ENCODE data around the gene PDCD4.

Gene PDCD4

GRCh38 chr10:110852947-110853346 is 18.8 kb upstream of the PDCD4 start:
- intact Hi-C loops (cut with DNase I; ENCODE audit: low total_unique reads): no loop called here
- DNase-seq: no peak
- no peaks in the 10 kb centered on the region for H3K27me3 ChIP-seq
- H3K9me3 ChIP-seq: no peaks in the 10 kb centered on the region
- H3K4me3 ChIP-seq: no peak overlapping the region
- H3K27ac ChIP-seq: no peak overlapping the region
- TF ChIP-seq CTCF (IDR thresholded peaks at IDR 0.05): no peak
- no peaks in the 10 kb centered on the region for H3K36me3 ChIP-seq
- peaks cover 0 to 21% (median 0%) of the 10 kb centered on the region in 4 donors for H3K4me1 ChIP-seq

GRCh38 chr10:110853921-110854605 is 17.7 kb upstream of the PDCD4 start:
- no peak for DNase-seq
- intact Hi-C loops (cut with DNase I; ENCODE audit: low total_unique reads): no loop called here

GRCh38 chr10:110857265-110858171 is 14.2 kb upstream of the PDCD4 start:
- Histone ChIP-seq H3K4me1 (peaks cover 0 to 36% (median 5%) of the 10 kb centered on the region in 4 donors), H3K4me3 (no peak overlapping the region), H3K27ac (no peak overlapping the region), H3K9me3 (no peaks in the 10 kb centered on the region), H3K27me3 (no peaks in the 10 kb centered on the region), H3K36me3 (no peaks in the 10 kb centered on the region)
- TF ChIP-seq CTCF (IDR thresholded peaks at IDR 0.05): no peak
- DNase-seq: no peak
- intact Hi-C loops (cut with DNase I; ENCODE audit: low total_unique reads): no loop called here

More at GRCh38 chr10:110853921-110854605, 17.7 kb upstream of the PDCD4 start:
- Histone ChIP-seq H3K27me3 (no peaks in the 10 kb centered on the region), H3K9me3 (no peaks in the 10 kb centered on the region), H3K36me3 (no peaks in the 10 kb centered on the region), H3K4me3 (no peak overlapping the region), H3K4me1 (peaks cover 0 to 28% (median 0%) of the 10 kb centered on the region in 4 donors), H3K27ac (no peak overlapping the region)
- TF ChIP-seq CTCF (IDR thresholded peaks at IDR 0.05): no peak

- Histone ChIP-seq H3K4me1 (peaks cover 0 to 29% (median 5%) of the 10 kb centered on the region in 4 donors), H3K27ac (no peak overlapping the region), H3K9me3 (no peaks in the 10 kb centered on the region), H3K36me3 (no peaks in the 10 kb centered on the region), H3K27me3 (no peaks in the 10 kb centered on the region), H3K4me3 (no peak overlapping the region)
- TF ChIP-seq CTCF (IDR thresholded peaks at IDR 0.05): no peak
- no peak for DNase-seq
- intact Hi-C loops (cut with DNase I; ENCODE audit: low total_unique reads): no loop called here
Observed at GRCh38 chr10:110858297-110858934, 13.3 kb upstream of the PDCD4 start.

- Histone ChIP-seq H3K27ac (peak overlapping the region in 1 of 2 donors; percentile 44), H3K4me3 (no peak overlapping the region), H3K4me1 (peaks cover 0 to 29% (median 8%) of the 10 kb centered on the region in 4 donors), H3K36me3 (no peaks in the 10 kb centered on the region), H3K27me3 (no peaks in the 10 kb centered on the region), H3K9me3 (no peaks in the 10 kb centered on the region)
- peak in 1 of 2 donors; percentile 62 for DNase-seq
- intact Hi-C loops (cut with DNase I; ENCODE audit: low total_unique reads): no loop called here
- no peak for TF ChIP-seq CTCF (IDR thresholded peaks at IDR 0.05)
Observed at GRCh38 chr10:110859206-110859972, 12.3 kb upstream of the PDCD4 start.
